Measurements from ENCODE around the gene DNMBP.
A peak's percentile ranks its signal among the peaks of the same experiment; 100 is the strongest.
"Not testable (repeated sequence)": the region's sequence is repeated elsewhere in the genome, so short reads cannot be mapped to it uniquely, and the experiment has no call there.

Gene DNMBP

GRCh38 chr10:99853655-99854054, 156.1 kb downstream of the DNMBP start:
- DNase-seq: no peak

- no peak for DNase-seq
These were observed 157.1 kb downstream of the DNMBP start for GRCh38 chr10:99852481-99853213.

GRCh38 chr10:99851825-99852224, 157.9 kb downstream of the DNMBP start:
- DNase-seq: no peak

- no peak for DNase-seq
These were observed 158.9 kb downstream of the DNMBP start for GRCh38 chr10:99850767-99851340.

- no peak for DNase-seq
These were observed 159.6 kb downstream of the DNMBP start for GRCh38 chr10:99850021-99850766.

- DNase-seq: no peak
These were observed 160.2 kb downstream of the DNMBP start for GRCh38 chr10:99849536-99849935.

GRCh38 chr10:99849057-99849456, 160.7 kb downstream of the DNMBP start:
- DNase-seq: no peak

GRCh38 chr10:99845837-99846382, 163.8 kb downstream of the DNMBP start:
- DNase-seq: peak; percentile 85

- no peak for DNase-seq
These were observed 165.3 kb downstream of the DNMBP start for GRCh38 chr10:99844433-99844955.

- DNase-seq: no peak
These were observed 166.4 kb downstream of the DNMBP start for GRCh38 chr10:99843310-99843709.

GRCh38 chr10:99841746-99842145, 168.0 kb downstream of the DNMBP start:
- no peak for DNase-seq

GRCh38 chr10:99840859-99841258, 168.9 kb downstream of the DNMBP start:
- not testable (repeated sequence) for DNase-seq

- DNase-seq: no peak
These were observed 173.0 kb downstream of the DNMBP start for GRCh38 chr10:99836711-99837110.

GRCh38 chr10:99835947-99836346, 173.8 kb downstream of the DNMBP start:
- DNase-seq: no peak

- DNase-seq: no peak
These were observed 175.3 kb downstream of the DNMBP start for GRCh38 chr10:99834410-99834809.

GRCh38 chr10:99832439-99832838, 177.3 kb downstream of the DNMBP start:
- DNase-seq: no peak

GRCh38 chr10:99828464-99828863, 181.3 kb downstream of the DNMBP start:
- DNase-seq: no peak

GRCh38 chr10:99827936-99828335, 181.8 kb downstream of the DNMBP start:
- no peak for DNase-seq

Measured in right hindlimb (tissue), 1 donor.